Measurements from ENCODE around the gene CFAP53. TPM values are rescaled to one million over a fixed set of nuclear protein-coding genes. Genes with fewer than 3 reads are reported as not detected.
"Not testable (repeated sequence)": the region's sequence is repeated elsewhere in the genome, so short reads cannot be mapped to it uniquely, and the experiment has no call there.

CFAP53 gene
- total and polyA plus RNA-seq, 8 donors = 0.20 to 6.3 (median 3.5) TPM

GRCh38 chr18:50312296-50313030, 46.2 kb upstream of the CFAP53 start:
- no peak for TF ChIP-seq CTCF (IDR thresholded peaks at IDR 0.05)
- Histone ChIP-seq H3K36me3 (no peaks in the 10 kb centered on the region), H3K27ac (no peak overlapping the region), H3K4me3 (no peak overlapping the region), H3K4me1 (peaks cover under 1 to 13% of the 10 kb centered on the region in 2 donors), H3K9me3 (no peaks in the 10 kb centered on the region), H3K27me3 (peaks cover 0 to 70% of the 10 kb centered on the region in 2 donors)
- DNase-seq = no peak
- intact Hi-C loops (cut with DNase I) = no loop called here
- ATAC-seq = no peak

GRCh38 chr18:50311650-50312049, 45.4 kb upstream of the CFAP53 start:
- Histone ChIP-seq H3K4me1 (peaks cover 6 to 14% of the 10 kb centered on the region in 2 donors), H3K9me3 (no peaks in the 10 kb centered on the region), H3K4me3 (no peak overlapping the region), H3K27me3 (peaks cover 0 to 71% of the 10 kb centered on the region in 2 donors), H3K27ac (no peak overlapping the region), H3K36me3 (no peaks in the 10 kb centered on the region)
- intact Hi-C loops (cut with DNase I) = no loop called here
- TF ChIP-seq CTCF (IDR thresholded peaks at IDR 0.05) = no peak
- ATAC-seq = no peak
- no peak for DNase-seq

- H3K36me3 ChIP-seq = no peaks in the 10 kb centered on the region
- intact Hi-C loops (cut with DNase I) = no loop called here
- ATAC-seq = no peak
- TF ChIP-seq CTCF (IDR thresholded peaks at IDR 0.05) = no peak
- H3K4me1 ChIP-seq = peaks cover 6 to 14% of the 10 kb centered on the region in 2 donors
- H3K4me3 ChIP-seq = no peak overlapping the region
- no peaks in the 10 kb centered on the region for H3K9me3 ChIP-seq
- H3K27me3 ChIP-seq = peaks cover 4 to 72% of the 10 kb centered on the region in 2 donors
- no peak overlapping the region for H3K27ac ChIP-seq
- DNase-seq = no peak
Measured at GRCh38 chr18:50310080-50310479, 43.8 kb upstream of the CFAP53 start.

GRCh38 chr18:50308851-50309250, 42.6 kb upstream of the CFAP53 start:
- Histone ChIP-seq H3K4me1 (peaks cover 6 to 14% of the 10 kb centered on the region in 2 donors), H3K27me3 (peaks cover 12 to 70% of the 10 kb centered on the region in 2 donors), H3K27ac (peak overlapping the region in 1 of 2 donors; percentile 69)
- H3K9me3 ChIP-seq; ATAC-seq; DNase-seq; H3K4me3 ChIP-seq; intact Hi-C loops (cut with DNase I); H3K36me3 ChIP-seq: not testable (repeated sequence)

GRCh38 chr18:50307738-50308470, 41.6 kb upstream of the CFAP53 start:
- Histone ChIP-seq H3K4me1 (peaks cover 6 to 14% of the 10 kb centered on the region in 2 donors), H3K27ac (peak overlapping the region in 1 of 2 donors; percentile 69), H3K9me3 (no peaks in the 10 kb centered on the region), H3K36me3 (no peaks in the 10 kb centered on the region), H3K27me3 (peaks cover 12 to 80% of the 10 kb centered on the region in 2 donors), H3K4me3 (peak overlapping the region; percentile 26 to 40)
- peak; percentile 99 for ATAC-seq
- DNase-seq = peak; percentile 76 to 94 (median 92)
- intact Hi-C loops (cut with DNase I) = no loop called here
- no peak for TF ChIP-seq CTCF (IDR thresholded peaks at IDR 0.05)
